Measurements from ENCODE around the gene KHDC4. TPM values are rescaled to one million over a fixed set of nuclear protein-coding genes. Genes with fewer than 3 reads are reported as not detected.
A peak's percentile ranks its signal among the peaks of the same experiment; 100 is the strongest.

Gene KHDC4
- total RNA-seq, 1 experiment from 2014 or later, result 57.7 TPM

- H3K27ac ChIP-seq (ENCODE audit: insufficient read length, low read depth, low read length), result no peak overlapping the region
- Mint-ChIP-seq H3K9me3 (no peaks in the 10 kb centered on the region), H3K4me3 (peak overlapping the region; percentile 90 to 92), H3K4me1 (peaks cover 73 to 85% of the 10 kb centered on the region in 2 experiments), H3K36me3 (ENCODE audit: insufficient read depth in 1 of 3, low read depth in 3 of 3) (peaks cover 2 to 16% (median 14%) of the 10 kb centered on the region in 3 experiments; a peak in 6 of 7 replicates), H3K27me3 (ENCODE audit: low read depth) (no peaks in the 10 kb centered on the region), H3K27ac (peak overlapping the region; percentile 45 to 87 (median 86))
- no peak overlapping the region for H2AK5ac ChIP-seq (ENCODE audit: insufficient read length, low read length)
- H3K18ac ChIP-seq (ENCODE audit: insufficient read length, low read depth, low read length), result no peak overlapping the region
- H2BK5ac ChIP-seq (ENCODE audit: insufficient read length, low read length), result no peak overlapping the region
- H3K9ac ChIP-seq (ENCODE audit: extremely low read depth, insufficient read length, low read length), result no peak overlapping the region
- DNase-seq, result no peak
- H3K14ac ChIP-seq (ENCODE audit: insufficient read depth, low read length), result peak overlapping the region; percentile 46; the same call in 1 of the 2 replicates
- H3K79me2 ChIP-seq (ENCODE audit: insufficient read depth, low read length), result peaks cover 35% of the 10 kb centered on the region
- no peak overlapping the region for H2BK15ac ChIP-seq (ENCODE audit: low read depth, low read length)
- no peak overlapping the region for H2AFZ ChIP-seq (ENCODE audit: low read length)
- H4K20me1 ChIP-seq (ENCODE audit: control insufficient read depth, insufficient read depth, insufficient read length), result peaks cover 9% of the 10 kb centered on the region
- H2BK20ac ChIP-seq (ENCODE audit: low read depth, low read length, poor library complexity, severe bottlenecking), result no peak overlapping the region
- no peak overlapping the region for H4K91ac ChIP-seq (ENCODE audit: insufficient read length, low read depth, low read length)
- peaks cover 9% of the 10 kb centered on the region for H3K79me1 ChIP-seq (ENCODE audit: insufficient read depth, low read depth, low read length, poor library complexity, severe bottlenecking)
- H3K4ac ChIP-seq (ENCODE audit: low read depth, low read length), result no peak overlapping the region
- WGBS (ENCODE audit: extremely low coverage, insufficient read length, low lambda C conversion rate), result 100% methylated on average over 1 of the region's 4 CpGs
- no peak overlapping the region for H3K56ac ChIP-seq (ENCODE audit: insufficient read length, low read depth, low read length)
- H3K9me3 ChIP-seq (ENCODE audit: control insufficient read depth, low read depth, low read length), result no peaks in the 10 kb centered on the region
- H4K8ac ChIP-seq (replicated peaks; ENCODE audit: insufficient read length, low read depth, low read length), result no peak overlapping the region
- peaks cover 18% of the 10 kb centered on the region for H3K4me1 ChIP-seq (ENCODE audit: insufficient read depth, low read length)
- no peak for TF ChIP-seq CTCF (conservative IDR thresholded peaks at IDR 0.05)
- H3T11ph ChIP-seq (ENCODE audit: low read length), result no peak overlapping the region
- H4K5ac ChIP-seq (ENCODE audit: insufficient read length, low read depth, low read length), result no peak overlapping the region
- H2BK12ac ChIP-seq (ENCODE audit: insufficient read length, low read depth, low read length), result no peak overlapping the region
- peak overlapping the region; percentile 81 for H3K4me2 ChIP-seq (ENCODE audit: insufficient read depth, insufficient read length, low read length)
- H3K27me3 ChIP-seq (ENCODE audit: insufficient read depth, low read length), result no peaks in the 10 kb centered on the region
- H3K23ac ChIP-seq (ENCODE audit: insufficient read length, low read depth, low read length), result no peak overlapping the region
- H3K23me2 ChIP-seq (ENCODE audit: insufficient read length, low read depth, low read length, poor library complexity, severe bottlenecking), result peaks cover 28% of the 10 kb centered on the region
- H2BK120ac ChIP-seq (ENCODE audit: low read depth, low read length, poor library complexity, severe bottlenecking), result no peak overlapping the region
These were observed 41.3 kb upstream of the KHDC4 start for GRCh38 chr1:155975375-155976061.

All from H9 (cell line).